AG04450 (cell line): ENCODE results near the gene KIF26B. TPM values are rescaled to one million over a fixed set of nuclear protein-coding genes. Genes with fewer than 3 reads are reported as not detected.

Source experiments
- CTCF ChIA-PET: fragments of 300-600, 350-600 bp; formaldehyde crosslinking; extraction: SDS; loops from one replicate; lab custom pipeline; 2022; ENCODE audit warnings: antibody characterized with exemption, inconsistent platforms; lab: Charles Lee
- POLR2A ChIA-PET: fragments of 350-600 bp; formaldehyde crosslinking; extraction: SDS; loops from one replicate; lab custom pipeline; 2021; ENCODE audit warnings: antibody characterized with exemption, inconsistent platforms; lab: Yijun Ruan, JAX
- DNase-seq: peaks from one replicate; pipeline ENCODE4 v3.0.0-alpha.2; 2011; ENCODE audit warnings: low read depth, low spot score
- H3K27ac ChIP-seq: one replicate; pipeline ENCODE4 v1.5.1; 2012; ENCODE audit warnings: low read depth, low read length, control low read depth
- H3K27me3 ChIP-seq: one replicate; pipeline ENCODE4 v1.6.0; 2012; ENCODE audit warnings: low read length; ENCODE audit not compliant: control insufficient read depth, insufficient read depth
- H3K4me3 ChIP-seq: 2 replicates; pipeline ENCODE4 v1.5.1; 2011; ENCODE audit warnings: mild to moderate bottlenecking, low read depth, low read length, control low read depth
- H3K9me3 ChIP-seq: 2 replicates; pipeline ENCODE4 v1.5.1; 2012; ENCODE audit warnings: low read length; ENCODE audit not compliant: control insufficient read depth, insufficient read depth
- CTCF ChIP-seq: IDR thresholded peaks from 2 replicates; pipeline ENCODE4 v1.5.1; 2011; ENCODE audit warnings: low read depth, low read length, control low read depth, inconsistent platforms
- polyA plus RNA-seq: library from polyadenylated mRNA; depleted of rRNA; stranded (reverse); fragments of >200 nt; gene quantifications from 2 replicates; pipeline ENCODE4 v1.2.3, GENCODE V29; 2011

KIF26B gene
- polyA plus RNA-seq, 1 experiment: 2.4 TPM

- CTCF ChIA-PET: no interaction called here
- Histone ChIP-seq H3K27me3 (no peaks in the 10 kb centered on the region), H3K9me3 (no peaks in the 10 kb centered on the region), H3K27ac (no peak overlapping the region), H3K4me3 (no peak overlapping the region)
- no peak for TF ChIP-seq CTCF
- no peak for DNase-seq
- POLR2A ChIA-PET: no interaction called here
These were observed 105.5 kb downstream of the KIF26B start for GRCh38 chr1:245260110-245260882.

DNA sequence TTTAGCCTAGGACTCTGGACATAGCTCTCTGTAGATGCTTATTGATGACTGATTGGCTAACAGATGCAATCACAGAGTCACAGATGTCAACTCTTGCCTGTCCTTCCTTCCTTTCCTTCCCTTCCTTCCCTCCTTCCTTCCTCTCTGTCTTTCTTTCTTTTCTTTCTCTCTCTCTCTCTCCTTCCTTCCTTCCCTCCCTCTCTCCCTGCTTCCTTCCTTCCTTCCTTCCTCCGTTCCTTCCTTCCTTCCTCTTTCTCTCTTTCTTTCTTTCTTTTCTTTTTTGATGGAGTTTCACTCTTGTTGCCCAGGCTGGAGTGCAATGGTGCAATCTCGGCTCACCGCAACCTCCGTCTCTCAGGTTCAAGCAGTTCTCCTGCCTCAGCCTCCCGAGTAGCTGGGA lies 106.1 kb downstream of the KIF26B start:
- Histone ChIP-seq H3K27me3 (no peaks in the 10 kb centered on the region), H3K27ac (no peak overlapping the region), H3K4me3 (no peak overlapping the region), H3K9me3 (no peaks in the 10 kb centered on the region)
- TF ChIP-seq CTCF: no peak
- POLR2A ChIA-PET: no interaction called here
- CTCF ChIA-PET: no interaction called here
- no peak for DNase-seq

GRCh38 chr1:245261786-245262185 lies 107.0 kb downstream of the KIF26B start:
- no peak for TF ChIP-seq CTCF

DNA sequence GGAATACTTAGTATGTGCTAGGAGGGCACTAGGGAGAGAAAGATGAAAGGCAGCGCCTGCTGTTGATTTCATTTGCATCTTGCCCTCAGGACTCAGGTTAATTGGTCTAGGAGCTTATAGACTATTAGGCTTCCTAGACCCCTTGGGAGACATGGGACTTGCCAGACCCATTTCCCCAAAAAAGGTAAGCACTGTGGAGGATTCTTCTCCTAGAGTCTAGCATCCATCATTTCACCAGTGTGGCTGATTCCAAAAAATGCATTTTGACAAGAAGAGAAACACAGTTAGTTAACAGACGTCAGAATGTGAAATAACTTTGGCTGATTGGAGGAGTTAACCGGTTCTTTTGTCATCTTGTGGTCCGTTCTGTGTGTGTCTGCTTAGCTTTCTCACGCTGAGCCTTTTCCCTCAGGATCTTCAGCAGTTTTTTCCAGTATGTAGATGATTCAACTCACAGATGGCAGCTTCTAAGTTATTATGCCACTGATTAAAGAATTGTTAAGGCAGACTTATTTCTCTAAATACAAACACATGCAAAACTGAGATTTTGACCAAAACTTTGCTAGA lies 108.8 kb downstream of the KIF26B start:
- ChIA-PET POLR2A (no interaction called here), CTCF (no interaction called here)
- Histone ChIP-seq H3K9me3 (no peaks in the 10 kb centered on the region), H3K27ac (no peak overlapping the region), H3K27me3 (no peaks in the 10 kb centered on the region), H3K4me3 (no peak overlapping the region)
- DNase-seq: no peak
- TF ChIP-seq CTCF: no peak

More at GRCh38 chr1:245261786-245262185, 107.0 kb downstream of the KIF26B start:
- no peak for DNase-seq
- H3K4me3 ChIP-seq: no peak overlapping the region
- CTCF ChIA-PET: no interaction called here
- H3K27me3 ChIP-seq: no peaks in the 10 kb centered on the region
- H3K27ac ChIP-seq: no peak overlapping the region
- H3K9me3 ChIP-seq: no peaks in the 10 kb centered on the region
- POLR2A ChIA-PET: no interaction called here

DNA sequence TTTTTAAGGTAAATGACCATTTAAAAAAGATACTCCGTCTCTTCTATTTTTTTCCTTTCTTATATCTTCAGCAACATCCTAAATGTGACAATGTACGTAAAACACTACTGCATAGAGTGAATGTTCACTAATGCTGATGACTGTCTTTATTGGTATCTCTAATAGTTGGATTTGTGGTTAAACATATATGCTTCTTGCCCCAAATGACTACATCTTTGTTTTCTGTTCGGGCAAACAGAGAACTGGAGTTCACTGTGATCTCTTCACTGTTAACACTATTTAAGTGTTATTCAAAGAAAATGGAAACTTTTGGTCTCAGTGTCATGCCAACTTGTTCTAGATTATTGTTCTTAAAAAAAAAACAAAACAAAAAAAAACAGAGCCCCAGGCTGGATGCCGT lies 109.4 kb downstream of the KIF26B start:
- POLR2A ChIA-PET: no interaction called here
- Histone ChIP-seq H3K27ac (no peak overlapping the region), H3K4me3 (no peak overlapping the region), H3K27me3 (no peaks in the 10 kb centered on the region), H3K9me3 (no peaks in the 10 kb centered on the region)
- DNase-seq: no peak
- CTCF ChIA-PET: no interaction called here
- no peak for TF ChIP-seq CTCF
